ENCODE results near the gene ASIC5.
A peak's percentile ranks its signal among the peaks of the same experiment; 100 is the strongest.

ASIC5 gene

DNA sequence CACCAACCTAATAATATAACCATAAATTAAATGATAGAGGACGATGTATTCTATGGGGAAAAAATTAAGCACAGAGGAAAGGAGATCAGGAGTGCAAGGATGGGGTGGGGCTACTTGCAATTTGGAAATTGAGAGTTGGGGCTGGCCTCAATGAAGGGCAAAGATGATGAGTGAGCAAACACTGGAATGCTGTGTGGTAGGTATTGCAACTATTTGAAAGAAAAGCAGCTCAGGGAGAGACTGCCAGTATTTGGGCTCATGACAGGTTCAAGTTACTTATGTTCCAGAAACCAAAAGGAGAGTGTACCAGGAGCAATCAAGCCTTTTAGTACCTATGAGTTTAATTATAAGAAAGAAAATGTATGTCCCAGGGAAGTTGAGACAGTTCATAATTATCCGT is 47.4 kb downstream of the ASIC5 start:
- POLR2A ChIA-PET = no interaction called here
- DNase-seq (ENCODE audit: extremely low spot score) = no peak
- no peak for TF ChIP-seq CTCF (IDR thresholded peaks at IDR 0.05; ENCODE audit: control extremely low read depth, extremely low read depth, low read depth, missing control alignments)
- CTCF ChIA-PET = interaction anchor here (0.7 kb wide), 1 partner anchor 9 kb away, joined by 3 read pairs; no protein-coding TSS in a partner anchor

- no peak for TF ChIP-seq CTCF (IDR thresholded peaks at IDR 0.05; ENCODE audit: control extremely low read depth, extremely low read depth, low read depth, missing control alignments)
- DNase-seq (ENCODE audit: extremely low spot score) = no peak
- ChIA-PET CTCF (interaction anchor here (0.8 to 2.6 kb wide), 9 partner anchors 10 to 368 kb away, joined by 3 to 34 read pairs (median 3); partner anchors contain the start of gene CTSO), POLR2A (no interaction called here)
These were observed 55.0 kb downstream of the ASIC5 start for GRCh38 chr4:155811083-155811482.

DNA sequence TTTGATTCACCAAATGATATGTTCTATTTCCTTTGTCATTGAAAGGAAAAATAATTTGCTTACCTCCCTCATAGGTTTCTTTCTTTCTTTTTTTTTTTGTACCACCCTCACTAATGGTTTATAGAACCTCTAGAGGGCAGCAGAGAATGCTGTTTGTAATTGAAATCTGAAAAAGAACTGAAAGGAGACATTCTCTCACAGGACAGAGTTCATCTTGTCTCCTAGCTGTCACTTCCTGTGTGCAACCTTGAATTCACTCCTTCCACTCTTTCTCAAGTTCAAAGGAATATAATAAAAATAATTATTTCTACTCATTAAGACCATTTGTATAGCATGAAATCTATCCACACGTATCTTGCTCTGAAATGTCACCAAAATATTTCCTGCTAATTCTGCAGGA is 56.2 kb downstream of the ASIC5 start:
- POLR2A ChIA-PET = no interaction called here
- DNase-seq (ENCODE audit: extremely low spot score) = peak; percentile 48
- CTCF ChIA-PET = interaction anchor here (0.6 to 2.6 kb wide), 12 partner anchors 9 to 164 kb away, joined by 3 to 34 read pairs (median 4); partner anchors contain the start of gene CTSO
- TF ChIP-seq CTCF (IDR thresholded peaks at IDR 0.05; ENCODE audit: control extremely low read depth, extremely low read depth, low read depth, missing control alignments) = peak; percentile 55

DNA sequence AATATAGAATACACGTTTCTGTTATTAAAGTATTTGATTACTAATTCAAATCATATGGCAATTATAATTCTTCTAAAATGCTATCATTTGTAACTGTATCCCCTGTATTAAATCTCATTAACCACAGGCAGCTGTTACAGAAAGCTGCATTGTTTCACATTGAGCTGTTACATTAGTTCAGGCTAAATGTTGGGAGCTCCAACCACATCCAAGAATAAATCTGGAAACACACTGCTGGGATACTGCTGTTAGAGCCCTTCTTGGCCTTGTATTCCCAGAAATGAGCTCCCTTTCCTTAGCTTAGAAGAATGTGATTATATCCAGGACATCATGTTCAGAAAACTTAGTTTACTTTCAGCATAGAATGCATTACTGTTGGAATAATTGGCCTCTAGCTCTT is 59.1 kb downstream of the ASIC5 start:
- DNase-seq (ENCODE audit: extremely low spot score) = no peak
- no peak for TF ChIP-seq CTCF (IDR thresholded peaks at IDR 0.05; ENCODE audit: control extremely low read depth, extremely low read depth, low read depth, missing control alignments)
- ChIA-PET CTCF (interaction anchor here (1.0 to 2.2 kb wide), 3 partner anchors 10 to 1238 kb away, joined by 3 to 8 read pairs (median 4); partner anchors contain the start of gene CTSO), POLR2A (no interaction called here)

- ChIA-PET CTCF (interaction anchor here (1.0 kb wide), 1 partner anchor 18 kb away, joined by 3 read pairs; no protein-coding TSS in a partner anchor), POLR2A (no interaction called here)
- TF ChIP-seq CTCF (IDR thresholded peaks at IDR 0.05; ENCODE audit: control extremely low read depth, extremely low read depth, low read depth, missing control alignments) = no peak
- no peak for DNase-seq (ENCODE audit: extremely low spot score)
These were observed 61.1 kb downstream of the ASIC5 start for GRCh38 chr4:155805016-155805415.

DNA sequence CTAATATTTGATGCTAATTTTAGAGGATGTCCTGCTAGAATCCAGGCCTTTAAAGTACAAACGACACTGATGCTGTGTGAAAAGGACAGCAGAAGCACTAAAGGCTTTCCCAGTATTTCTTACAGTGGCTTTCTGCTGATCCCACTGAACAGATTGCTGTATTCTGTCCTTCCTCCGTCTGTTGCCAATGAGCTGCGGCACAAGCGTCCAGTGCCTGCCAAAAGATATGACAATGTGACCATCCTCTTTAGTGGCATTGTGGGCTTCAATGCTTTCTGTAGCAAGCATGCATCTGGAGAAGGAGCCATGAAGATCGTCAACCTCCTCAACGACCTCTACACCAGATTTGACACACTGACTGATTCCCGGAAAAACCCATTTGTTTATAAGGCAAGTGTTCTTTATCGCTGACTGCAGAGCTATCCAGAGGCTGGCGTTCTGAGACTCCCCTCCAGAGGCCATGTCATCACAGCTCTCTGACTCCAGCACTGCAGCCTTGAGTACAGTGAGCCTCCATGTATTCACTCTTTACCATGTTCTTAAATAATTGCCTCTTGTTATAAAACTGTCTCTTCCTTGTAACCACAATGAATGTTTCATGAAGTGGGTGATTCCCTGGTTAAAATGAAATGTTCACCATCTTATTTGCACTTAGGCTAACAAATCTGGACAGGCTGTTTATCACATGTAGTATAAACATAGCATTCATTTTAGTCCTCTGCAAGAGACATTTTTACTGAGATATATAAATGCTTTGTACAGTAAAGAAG is 63.7 kb downstream of the ASIC5 start:
- POLR2A ChIA-PET = interaction anchor here (0.5 kb wide), 1 partner anchor 14 kb away, joined by 4 read pairs; no protein-coding TSS in a partner anchor
- CTCF ChIA-PET = interaction anchor here (1.9 kb wide), 1 partner anchor 15 kb away, joined by 7 read pairs; no protein-coding TSS in a partner anchor
- no peak for TF ChIP-seq CTCF (IDR thresholded peaks at IDR 0.05; ENCODE audit: control extremely low read depth, extremely low read depth, low read depth, missing control alignments)
- DNase-seq (ENCODE audit: extremely low spot score) = no peak
